NB4 (cell line): ENCODE data around the gene ENPP6.
A peak's percentile ranks its signal among the peaks of the same experiment; 100 is the strongest.
"Not testable (repeated sequence)": the region's sequence is repeated elsewhere in the genome, so short reads cannot be mapped to it uniquely, and the experiment has no call there.

Experiments used
- DNase-seq: peaks from one replicate; pipeline ENCODE4 v3.0.0; 2010; ENCODE audit warnings: low read depth
- H3K4me3 ChIP-seq: one replicate; pipeline ENCODE4 v1.5.1; 2011; ENCODE audit warnings: mild to moderate bottlenecking, low read depth, low read length, moderate library complexity
- MYC ChIP-seq: IDR thresholded peaks from 2 replicates; pipeline ENCODE4 v1.6.1; 2011; ENCODE audit warnings: low read depth, low read length
- POLR2A ChIP-seq: IDR thresholded peaks from 2 replicates; pipeline ENCODE4 v1.6.1; 2011; ENCODE audit warnings: mild to moderate bottlenecking; ENCODE audit not compliant: insufficient read length; ENCODE audit errors: extremely low read depth
- TF ChIP-seq, protein P1 (sequence below): IDR thresholded peaks from 2 replicates; pipeline ENCODE4 v1.6.1; 2011; ENCODE audit warnings: low read depth, low read length
- TF ChIP-seq, protein P2 (sequence below): IDR thresholded peaks from one replicate; pipeline ENCODE4 v1.5.1; 2012; ENCODE audit warnings: low read depth, low read length

ENPP6 gene

DNA sequence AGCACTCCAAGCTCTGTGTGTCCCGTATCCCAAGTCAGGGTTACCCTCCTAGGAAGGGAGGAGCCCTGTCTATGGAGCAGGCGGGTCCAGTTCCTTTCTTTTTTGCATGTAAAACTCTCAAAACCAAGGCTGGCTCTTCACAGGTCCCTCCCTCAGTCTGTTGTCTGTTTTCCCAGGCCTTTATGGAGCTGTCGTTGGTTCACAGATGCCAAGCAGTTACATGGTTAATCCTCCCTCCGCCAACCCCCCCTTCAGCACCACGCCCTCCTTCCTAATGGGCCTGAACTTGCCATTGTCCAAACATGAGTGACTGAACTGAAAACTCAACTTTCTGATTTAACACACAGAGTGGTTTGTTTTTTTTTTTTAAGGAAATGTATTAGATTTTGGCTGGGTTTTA is 164.2 kb downstream of the ENPP6 start:
- no peak for TF ChIP-seq MYC
- H3K4me3 ChIP-seq = no peak overlapping the region
- no peak for DNase-seq

DNA sequence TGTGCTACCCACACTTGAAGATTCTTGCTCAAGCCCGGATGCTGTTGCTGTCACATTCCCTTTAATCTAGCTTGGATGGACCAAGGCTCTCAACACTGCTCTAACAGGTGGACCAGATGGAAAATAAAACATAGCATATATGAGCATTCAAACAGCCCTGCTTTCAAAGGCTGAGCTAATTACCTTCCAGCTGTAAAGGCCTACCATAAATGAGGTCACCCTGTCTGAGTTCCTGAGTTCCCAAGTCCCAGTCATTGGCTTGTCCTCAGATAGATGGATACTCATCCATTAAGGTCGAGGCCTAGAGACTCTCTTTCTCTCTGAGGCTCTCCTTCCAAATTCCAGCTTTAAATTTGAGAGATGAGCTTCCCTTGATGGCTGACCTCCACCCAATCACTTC is 165.1 kb downstream of the ENPP6 start:
- TF ChIP-seq, protein P1, sequence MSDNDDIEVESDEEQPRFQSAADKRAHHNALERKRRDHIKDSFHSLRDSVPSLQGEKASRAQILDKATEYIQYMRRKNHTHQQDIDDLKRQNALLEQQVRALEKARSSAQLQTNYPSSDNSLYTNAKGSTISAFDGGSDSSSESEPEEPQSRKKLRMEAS = no peak
- TF ChIP-seq, protein P2, sequence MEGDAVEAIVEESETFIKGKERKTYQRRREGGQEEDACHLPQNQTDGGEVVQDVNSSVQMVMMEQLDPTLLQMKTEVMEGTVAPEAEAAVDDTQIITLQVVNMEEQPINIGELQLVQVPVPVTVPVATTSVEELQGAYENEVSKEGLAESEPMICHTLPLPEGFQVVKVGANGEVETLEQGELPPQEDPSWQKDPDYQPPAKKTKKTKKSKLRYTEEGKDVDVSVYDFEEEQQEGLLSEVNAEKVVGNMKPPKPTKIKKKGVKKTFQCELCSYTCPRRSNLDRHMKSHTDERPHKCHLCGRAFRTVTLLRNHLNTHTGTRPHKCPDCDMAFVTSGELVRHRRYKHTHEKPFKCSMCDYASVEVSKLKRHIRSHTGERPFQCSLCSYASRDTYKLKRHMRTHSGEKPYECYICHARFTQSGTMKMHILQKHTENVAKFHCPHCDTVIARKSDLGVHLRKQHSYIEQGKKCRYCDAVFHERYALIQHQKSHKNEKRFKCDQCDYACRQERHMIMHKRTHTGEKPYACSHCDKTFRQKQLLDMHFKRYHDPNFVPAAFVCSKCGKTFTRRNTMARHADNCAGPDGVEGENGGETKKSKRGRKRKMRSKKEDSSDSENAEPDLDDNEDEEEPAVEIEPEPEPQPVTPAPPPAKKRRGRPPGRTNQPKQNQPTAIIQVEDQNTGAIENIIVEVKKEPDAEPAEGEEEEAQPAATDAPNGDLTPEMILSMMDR = no peak
- TF ChIP-seq MYC (no peak), POLR2A (no peak)
- no peak overlapping the region for H3K4me3 ChIP-seq
- DNase-seq = no peak

DNA sequence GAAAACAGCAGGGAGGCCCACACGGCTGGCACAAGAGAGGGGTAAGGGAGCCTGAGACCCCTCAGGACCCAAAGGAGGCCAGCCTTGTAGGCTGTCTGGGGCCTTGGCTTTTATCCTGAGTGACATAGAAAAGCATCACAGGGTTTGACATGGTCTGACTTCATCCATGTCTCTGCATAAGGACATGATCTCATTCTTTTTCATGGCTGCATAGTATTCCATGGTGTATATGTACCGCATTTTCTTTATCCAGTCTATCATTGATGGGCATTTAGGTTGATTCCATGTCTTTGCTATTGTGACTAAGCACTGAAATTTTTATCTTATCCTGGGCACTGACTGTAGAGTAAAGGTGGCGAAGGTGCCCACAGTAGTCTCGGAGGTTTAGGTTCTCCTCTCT is 166.4 kb downstream of the ENPP6 start:
- not testable (repeated sequence) for DNase-seq, H3K4me3 ChIP-seq

DNA sequence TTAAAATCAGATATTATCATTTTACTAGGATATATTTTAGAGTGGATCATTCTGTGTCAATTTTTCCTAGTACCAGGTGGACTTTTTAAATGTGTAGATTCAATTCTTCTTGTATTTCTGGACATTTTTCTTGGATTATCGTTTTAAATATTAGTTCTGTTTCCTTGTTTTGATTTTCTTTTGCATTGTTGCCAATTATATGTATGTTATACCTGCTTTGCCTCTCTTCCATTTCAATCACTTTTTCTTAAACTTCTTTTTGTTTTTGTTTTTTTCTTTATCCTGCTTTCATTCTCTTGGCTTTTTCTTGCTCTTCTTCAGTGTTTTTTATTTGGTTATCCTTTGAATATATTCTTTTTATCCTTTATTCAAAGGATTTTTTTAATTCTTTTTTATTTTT is 171.5 kb downstream of the ENPP6 start:
- DNase-seq = no peak
- H3K4me3 ChIP-seq = no peak overlapping the region
- TF ChIP-seq MYC (no peak), POLR2A (no peak)
- TF ChIP-seq, protein P1 = no peak
- TF ChIP-seq, protein P2 = no peak

DNA sequence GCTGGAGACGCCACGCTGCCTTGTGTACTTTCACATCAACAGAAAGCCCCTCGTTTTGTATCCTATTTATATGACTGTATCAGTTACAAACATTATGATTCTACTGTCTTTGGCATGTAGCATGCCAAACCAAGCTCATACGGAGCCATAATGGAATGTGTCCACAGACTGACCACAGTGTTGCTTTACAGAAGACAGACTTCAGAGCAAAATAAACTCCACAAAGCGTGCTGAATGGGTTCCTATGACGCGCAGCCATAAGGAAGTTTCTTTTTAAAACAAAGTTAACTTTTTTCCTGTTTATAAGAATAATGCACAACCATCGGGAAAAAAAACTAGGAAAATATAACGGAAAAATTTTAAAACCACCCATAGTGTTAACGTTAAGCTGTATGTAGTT is 176.5 kb downstream of the ENPP6 start:
- TF ChIP-seq, protein P1 = no peak
- no peak overlapping the region for H3K4me3 ChIP-seq
- DNase-seq = no peak

DNA sequence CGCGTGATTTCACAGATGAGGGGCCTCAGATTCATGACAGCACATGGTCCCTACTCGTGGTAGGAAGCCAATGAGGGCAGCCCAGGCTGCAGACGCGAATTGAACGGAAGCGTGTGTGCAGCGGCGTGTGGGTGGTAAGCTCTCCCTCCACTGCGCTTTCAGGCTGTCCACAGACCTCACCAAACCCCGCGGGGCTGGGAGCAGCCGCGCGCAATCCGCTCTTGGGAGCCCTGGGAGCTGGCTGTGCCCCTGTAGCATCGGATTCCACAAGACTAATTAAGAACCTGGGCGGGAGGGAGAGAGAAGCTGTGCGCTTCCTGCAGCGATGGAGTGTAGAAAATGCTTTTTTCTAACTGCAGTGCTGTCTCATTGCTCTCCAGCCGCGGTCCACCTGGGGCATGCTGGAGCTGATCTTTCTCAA is 177.7 kb downstream of the ENPP6 start:
- TF ChIP-seq MYC = no peak
- TF ChIP-seq, protein P2 = no peak
- TF ChIP-seq, protein P1 = no peak
- TF ChIP-seq POLR2A = no peak
- no peak overlapping the region for H3K4me3 ChIP-seq
- DNase-seq = peak; percentile 30
